Measurements from ENCODE around the gene TSKU.
"Not testable (repeated sequence)": the region's sequence is repeated elsewhere in the genome, so short reads cannot be mapped to it uniquely, and the experiment has no call there.

TSKU gene

DNA sequence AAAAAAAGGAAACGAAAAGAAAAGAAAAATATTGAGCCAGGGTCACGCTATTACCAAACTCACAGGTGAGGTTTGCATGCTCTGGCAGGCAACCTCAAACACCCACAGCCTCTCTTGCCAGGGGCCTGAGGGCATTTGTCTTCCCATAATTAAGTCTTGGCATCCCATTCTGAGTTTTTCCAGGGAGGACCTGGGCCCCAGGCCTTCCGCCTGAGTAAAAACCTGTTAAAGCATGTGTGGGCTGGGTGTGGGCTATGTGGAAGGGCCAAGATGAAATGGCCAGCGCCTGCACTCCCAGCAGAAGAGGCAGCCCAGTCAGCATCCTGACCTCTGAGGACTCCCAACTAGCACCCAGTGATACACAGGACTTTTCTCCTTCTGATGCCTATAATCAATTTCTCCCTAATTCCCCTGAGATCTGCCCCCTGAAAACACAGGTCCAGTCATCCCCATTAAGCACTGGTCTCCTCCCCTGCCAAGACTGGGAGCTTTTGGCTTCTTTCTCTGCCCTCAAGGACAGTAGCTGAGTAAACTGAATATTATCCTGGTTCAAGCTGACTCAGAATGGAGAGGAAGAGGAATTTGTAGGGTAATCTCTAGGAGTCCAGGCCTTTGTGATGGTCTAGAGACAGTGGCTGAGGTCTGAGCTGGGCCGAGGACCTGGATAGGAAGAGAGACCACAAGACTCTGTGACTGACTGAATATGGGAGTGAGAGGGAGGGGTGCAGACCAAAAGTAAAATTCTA lies 42.0 kb downstream of the TSKU start:
- no peak for DNase-seq (ENCODE audit: low read depth, low spot score)

DNA sequence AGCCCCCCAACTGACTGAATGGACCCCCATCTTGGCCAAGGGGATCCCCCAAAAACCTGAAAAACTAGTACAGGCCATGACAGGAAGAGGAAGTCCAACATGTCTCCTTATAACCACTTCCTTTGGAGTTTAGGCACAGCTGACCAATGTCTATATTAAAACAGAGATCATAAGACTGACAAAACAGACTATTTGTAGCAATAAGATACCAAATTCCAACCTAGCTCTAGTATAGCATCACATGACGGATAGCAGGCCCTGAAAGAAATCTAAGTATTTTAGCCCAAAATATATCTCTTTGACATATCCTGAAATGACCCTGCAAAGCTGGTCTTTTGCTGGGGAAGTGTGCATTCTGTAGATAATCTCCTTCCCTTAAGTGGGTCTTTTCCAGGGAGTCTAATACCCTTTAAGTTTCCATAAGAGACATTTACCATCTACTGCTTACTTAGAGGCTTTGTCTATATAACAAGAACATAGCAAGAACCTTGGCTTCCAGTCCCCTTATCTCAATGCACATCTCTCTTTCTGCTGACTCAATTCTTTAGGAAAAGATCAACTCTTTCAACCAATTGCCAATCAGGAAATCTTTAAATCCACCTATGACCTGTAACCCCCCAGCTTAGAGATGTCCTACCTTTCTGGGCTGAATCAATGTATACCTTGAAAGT lies 42.7 kb downstream of the TSKU start:
- no peak for DNase-seq (ENCODE audit: low read depth, low spot score)

DNA sequence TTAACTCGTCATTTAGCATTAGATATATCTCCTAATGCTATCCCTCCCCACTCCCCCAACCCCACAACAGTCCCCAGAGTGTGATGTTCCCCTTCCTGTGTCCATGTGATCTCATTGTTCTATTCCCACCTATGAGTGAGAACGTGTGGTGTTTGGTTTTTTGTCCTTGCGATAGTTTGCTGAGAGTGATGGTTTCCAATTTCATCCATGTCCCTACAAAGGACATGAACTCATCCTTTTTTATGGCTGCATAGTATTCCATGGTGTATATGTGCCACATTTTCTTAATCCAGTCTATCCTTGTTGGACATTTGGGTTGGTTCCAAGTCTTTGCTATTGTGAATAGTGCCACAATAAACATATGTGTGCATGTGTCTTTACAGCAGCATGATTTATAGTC lies 43.4 kb downstream of the TSKU start:
- not testable (repeated sequence) for DNase-seq (ENCODE audit: low read depth, low spot score)

DNA sequence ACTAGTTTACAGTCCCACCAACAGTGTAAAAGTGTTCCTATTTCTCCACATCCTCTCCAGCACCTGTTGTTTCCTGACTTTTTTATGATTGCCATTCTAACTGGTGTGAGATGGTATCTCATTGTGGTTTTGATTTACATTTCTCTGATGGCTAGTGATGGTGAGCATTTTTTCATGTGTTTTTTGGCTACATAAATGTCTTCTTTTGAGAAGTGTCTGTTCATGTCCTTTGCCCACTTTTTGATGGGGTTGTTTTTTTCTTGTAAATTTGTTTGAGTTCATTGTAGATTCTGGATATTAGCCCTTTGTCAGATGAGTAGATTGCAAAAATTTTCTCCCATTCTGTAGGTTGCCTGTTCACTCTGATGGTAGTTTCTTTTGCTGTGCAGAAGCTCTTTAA lies 43.8 kb downstream of the TSKU start:
- not testable (repeated sequence) for DNase-seq (ENCODE audit: low read depth, low spot score)

DNA sequence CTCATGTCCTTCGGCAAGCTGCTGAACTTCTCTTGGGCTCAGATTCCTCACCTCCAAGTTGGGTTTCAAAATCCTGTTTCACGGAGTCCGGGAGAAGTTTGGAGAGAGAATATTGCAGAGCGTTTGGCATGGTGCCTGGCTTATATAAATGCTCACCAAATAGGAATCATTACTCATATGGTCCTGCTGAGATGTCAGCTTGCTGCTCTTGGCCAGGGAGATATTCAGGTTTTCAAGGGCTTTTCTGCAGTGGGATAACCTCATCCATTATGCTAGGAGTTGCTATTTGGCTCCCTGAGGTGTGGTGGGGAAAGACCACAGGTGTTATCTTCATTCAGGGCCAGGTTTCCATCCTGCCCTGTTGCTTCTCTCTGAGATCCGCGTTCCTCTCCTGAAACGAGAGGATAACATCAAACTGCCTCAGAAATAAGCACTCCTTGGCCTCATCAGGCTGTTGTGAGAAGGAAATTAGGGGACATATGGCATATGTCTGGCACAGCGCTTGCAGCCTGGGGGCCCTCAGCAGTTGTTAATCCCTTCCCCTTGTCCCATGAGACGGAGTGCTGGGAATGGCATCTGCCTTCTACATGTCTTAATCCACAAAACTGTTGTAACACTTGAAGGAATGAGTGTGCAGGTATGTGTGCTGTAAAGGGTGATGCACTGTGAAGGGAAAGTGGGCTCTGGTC lies 47.6 kb downstream of the TSKU start:
- peak; percentile 13 for DNase-seq (ENCODE audit: low read depth, low spot score)

DNA sequence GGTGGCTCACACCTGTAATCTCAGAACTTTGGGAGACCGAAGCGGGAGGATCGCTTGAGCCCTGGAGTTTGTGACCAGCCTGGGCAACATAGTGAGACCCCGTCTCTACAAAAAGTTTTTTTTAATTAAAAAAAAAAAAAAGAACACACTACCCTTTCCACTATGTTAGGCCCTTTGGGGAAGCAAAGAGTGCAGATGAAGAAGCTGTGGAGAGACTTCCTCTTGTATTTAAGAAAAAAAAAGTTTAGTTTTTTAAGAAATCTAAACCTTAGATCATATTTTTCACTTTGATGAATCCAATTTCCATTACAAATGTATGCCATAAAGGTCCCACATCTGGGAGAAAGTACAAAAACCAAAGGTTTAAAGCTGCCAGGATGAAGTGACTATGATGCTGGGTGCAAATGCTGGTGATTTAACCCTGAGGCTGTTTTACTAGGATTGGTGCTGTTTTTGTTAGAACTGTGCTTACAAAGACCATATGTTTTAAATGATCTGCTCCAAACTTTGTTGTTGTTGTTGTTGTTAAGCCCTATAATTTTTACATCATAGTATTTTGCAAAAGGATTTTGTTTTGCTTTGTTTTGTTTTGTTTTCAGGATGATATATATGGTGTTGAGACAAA lies 48.6 kb downstream of the TSKU start:
- DNase-seq (ENCODE audit: low read depth, low spot score): no peak

DNA sequence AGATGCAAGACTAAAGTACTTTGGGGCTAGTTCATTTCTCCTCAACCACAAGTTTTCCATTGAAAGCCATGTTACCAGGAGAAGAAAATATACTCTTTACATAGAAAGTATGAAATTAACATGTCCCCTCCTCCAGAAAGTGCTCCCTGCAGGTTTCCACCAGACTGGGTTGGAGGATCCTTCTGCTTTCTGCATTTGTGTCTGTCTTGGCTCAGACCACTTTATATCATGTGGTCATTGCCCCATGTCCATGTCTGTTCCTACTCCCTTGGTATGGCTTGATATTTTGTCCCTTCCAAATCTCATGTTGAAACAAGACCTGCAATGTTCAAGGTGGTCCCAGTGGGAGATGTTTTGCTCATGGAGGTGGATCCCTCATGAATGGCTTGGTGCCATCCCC lies 49.2 kb downstream of the TSKU start:
- DNase-seq (ENCODE audit: low read depth, low spot score): no peak

DNA sequence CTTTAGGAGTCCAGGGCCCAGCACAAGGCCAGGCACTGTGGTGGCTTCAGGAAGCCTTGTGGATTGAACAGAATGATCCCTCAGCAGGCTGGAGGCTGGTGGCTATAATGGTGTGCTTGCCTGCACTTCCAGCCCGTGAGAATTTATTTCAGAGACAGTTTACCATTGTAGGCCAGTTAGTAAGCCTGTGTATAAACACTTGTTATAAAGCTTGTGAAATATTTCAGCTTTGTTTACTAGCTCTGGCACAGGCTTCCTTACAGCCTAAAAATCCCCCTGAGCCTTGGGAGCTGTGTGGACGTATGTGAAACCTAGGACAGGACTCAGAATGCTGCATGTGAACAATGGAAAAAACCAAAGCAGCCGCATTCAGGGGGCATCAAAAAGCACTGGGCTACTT lies 51.0 kb downstream of the TSKU start:
- DNase-seq (ENCODE audit: low read depth, low spot score): no peak

DNA sequence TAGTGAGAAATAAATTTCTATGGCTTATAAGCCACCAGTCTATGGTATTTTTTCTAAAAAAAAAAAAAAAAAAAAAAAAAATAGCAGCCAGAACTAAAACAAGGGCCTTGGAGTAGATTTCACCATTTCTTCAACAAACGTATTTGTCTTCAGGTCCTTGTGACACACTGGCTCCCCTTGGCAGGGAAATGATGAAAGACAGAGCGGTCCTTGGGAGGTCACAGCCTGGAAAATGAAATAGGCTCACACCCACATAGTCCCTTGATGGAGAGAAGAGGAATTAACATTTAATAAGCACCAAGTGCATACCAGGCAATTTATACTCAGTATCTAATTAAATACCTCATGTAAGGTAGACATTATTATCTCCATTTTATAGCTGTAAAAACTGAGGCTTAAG lies 51.9 kb downstream of the TSKU start:
- no peak for DNase-seq (ENCODE audit: low read depth, low spot score)

DNA sequence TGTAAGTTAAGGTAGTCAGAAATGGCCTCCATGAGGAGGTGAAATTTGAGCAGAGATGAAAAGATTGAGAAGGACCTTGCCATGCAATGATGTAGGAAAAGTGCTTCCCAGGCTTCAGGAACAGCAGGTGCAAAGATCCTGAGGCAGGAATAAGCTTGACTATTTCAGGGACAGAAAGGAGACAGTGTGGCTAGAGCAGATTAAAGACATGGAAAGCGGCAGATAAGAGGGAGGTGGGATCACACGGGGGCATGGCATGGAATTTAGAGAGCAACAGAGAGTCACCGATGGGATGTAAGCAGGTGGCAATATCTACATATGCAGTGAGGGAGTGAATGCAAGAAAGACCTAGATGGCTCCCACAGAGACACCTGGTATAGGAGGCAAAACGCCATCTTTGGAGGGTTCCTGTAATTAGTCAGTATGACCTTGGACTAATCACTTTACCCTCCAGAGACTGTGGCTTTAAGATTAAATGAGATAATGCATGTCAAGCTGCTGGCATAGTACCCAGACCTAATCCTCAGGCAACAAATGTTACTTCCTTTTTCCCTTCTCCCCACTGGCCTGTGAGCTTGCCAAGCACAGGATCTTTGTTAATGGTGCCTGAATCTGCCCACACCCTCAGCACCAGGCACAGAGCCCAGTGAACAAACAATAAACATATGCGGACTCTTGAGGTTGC lies 52.9 kb downstream of the TSKU start:
- peak; percentile 57 for DNase-seq (ENCODE audit: low read depth, low spot score)

DNA sequence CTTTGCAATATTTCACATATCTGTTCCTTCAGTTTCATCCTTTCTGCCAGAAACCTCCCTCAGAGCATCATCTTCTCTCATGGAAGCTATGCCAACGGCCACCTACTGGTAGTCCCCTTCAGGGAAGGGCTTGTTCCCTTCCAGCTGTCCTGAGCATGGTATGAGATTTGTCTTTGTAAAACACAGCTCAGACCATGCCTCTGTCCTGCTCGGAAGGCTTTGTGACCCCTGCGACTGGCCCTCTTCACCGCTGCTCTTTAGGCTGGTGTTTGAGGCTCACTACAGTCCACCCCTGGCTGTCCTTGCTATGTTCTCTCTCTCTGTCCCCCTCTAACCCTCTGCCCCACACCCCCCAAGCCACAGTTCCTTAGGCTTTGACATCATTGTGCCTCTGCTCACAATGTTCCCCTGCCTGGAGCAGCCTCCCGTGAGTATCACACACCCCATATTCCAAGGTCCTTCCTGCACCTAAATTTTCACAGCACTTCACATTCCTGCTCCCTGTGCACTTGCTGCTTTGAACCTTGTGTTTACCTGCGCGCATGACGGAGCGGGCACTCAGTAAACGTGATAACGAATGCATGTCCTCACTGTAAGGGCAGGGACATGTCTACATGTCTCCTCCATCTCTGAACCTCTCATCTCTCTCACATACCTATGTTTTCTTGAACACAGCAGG lies 53.6 kb downstream of the TSKU start:
- no peak for DNase-seq (ENCODE audit: low read depth, low spot score)

DNA sequence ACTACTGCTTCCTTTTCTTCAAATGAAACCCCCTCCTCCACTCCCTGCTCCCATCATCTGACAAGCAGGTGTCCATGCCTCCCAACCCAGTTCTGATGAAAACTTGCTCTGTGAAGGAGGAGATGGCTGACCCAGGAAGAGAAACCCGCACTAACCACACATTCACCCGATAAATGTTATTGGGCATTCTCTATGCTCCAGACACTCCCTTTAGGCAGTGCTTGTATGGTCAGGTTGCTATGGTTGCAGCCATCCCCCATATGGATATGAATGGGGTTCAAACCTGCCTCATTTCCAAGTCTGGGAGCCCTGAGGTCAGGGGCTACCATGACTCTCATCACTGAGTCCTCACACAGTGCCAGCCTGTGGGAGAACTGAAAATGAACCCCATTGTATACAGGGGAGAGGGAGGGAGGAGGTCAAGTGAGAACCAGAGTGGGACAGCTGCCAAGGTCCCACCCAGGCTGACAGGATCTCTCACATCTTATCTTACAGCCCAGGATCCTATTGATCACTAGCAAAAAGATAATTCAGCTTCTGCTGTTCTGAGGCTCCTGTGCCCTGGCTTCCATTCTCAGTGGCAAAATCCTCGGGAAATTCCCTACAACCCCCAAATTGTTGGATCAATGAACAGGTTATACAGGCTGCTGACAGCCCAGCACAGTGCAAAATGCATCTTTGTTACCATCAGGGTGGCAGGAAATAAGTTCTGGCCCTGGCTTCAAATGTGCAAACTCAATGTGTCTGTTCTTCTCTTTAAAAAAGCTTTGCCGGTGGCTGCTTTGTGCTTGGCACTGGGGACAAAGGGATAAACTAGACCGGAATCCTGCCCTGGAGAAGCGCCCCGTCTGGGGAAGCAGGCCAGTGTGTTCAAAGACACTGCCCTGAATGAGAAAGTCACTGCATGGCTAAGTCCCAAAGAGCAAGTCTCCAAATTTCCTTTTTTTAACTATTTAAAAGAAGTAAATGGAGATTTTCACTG lies 54.8 kb downstream of the TSKU start:
- no peak for DNase-seq (ENCODE audit: low read depth, low spot score)

DNA sequence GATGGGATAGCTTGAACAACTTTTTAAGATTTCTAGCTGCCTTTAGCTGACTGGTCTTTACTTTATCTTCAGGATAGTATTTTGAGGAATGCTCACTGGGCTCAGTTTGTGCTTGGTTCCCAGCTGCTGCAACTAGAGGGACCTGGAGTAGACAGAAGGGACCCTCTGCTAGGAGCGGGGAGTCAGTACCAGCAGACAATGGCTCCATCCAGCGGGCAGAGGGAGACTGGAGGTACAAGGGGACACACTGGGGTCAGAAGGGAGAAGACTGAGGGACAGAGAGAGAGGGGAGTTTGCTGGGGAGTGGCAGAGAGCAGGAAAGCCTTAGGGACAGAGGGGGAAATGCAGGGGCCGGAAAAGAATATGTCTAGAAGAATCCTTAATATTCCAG lies 55.5 kb downstream of the TSKU start:
- peak; percentile 24 for DNase-seq (ENCODE audit: low read depth, low spot score)

DNA sequence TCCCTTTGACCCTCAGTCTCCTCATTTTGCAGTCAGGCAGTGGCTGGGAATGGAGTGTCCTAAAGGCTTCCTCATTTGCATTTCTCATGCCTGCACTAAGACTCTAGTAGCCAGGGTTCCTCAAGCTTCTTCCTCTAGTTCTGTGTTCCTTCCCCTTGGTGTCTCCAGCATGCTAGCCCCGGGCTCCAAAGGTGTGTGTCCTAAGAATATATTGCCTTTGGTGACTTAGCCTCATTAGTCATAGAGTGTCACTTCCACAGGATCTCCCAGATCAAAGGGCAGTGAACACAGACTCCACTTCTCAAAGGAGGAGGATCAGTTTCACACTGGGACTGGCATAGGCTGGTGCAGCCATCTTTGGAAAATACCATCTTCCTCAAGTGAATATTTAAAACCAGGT lies 56.2 kb downstream of the TSKU start:
- DNase-seq (ENCODE audit: low read depth, low spot score): no peak

DNA sequence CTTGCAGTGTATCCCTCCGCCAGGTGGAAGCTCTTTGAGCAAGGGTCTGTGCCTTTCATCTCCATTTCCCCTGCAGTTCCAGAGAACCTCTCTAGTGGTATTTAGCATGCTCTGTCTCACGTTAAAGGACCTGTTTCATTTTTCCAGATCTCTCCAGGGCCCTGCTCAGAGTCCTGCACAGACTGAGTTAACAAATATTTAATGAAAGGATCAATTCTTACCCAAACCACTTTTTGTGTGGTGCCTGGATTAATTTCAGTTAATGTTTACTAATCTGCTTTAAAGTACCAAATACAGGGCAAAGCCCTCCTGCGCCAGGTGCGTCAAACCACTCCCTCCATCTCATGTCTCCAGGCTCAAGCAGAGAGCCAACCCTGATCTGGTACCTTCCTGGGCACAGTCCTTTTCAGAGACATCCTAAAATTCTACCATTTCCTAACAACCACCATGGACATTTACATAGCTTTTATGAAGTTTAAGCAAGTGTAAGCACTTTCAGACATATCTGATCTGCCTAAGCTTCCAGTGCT lies 58.8 kb downstream of the TSKU start:
- DNase-seq (ENCODE audit: low read depth, low spot score): no peak

DNA sequence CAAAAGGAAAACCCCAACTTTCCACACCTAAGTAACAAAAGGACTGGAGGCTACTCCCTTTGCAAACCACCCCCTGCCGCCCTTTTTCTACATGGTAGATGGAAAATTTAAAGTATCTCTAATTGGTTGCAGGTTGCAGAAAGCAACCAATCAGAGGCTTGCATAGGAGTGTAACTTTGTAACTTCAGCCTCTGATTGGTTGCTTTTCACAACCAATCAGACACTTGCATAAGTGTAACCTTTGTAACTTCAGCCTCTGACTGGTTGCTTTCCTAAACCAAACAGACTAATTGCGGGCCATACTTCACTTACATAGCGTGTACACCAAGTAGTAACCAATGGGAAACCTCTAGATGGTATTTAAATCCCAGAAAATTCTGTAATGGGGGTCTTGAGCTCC lies 60.8 kb downstream of the TSKU start:
- no peak for DNase-seq (ENCODE audit: low read depth, low spot score)

DNA sequence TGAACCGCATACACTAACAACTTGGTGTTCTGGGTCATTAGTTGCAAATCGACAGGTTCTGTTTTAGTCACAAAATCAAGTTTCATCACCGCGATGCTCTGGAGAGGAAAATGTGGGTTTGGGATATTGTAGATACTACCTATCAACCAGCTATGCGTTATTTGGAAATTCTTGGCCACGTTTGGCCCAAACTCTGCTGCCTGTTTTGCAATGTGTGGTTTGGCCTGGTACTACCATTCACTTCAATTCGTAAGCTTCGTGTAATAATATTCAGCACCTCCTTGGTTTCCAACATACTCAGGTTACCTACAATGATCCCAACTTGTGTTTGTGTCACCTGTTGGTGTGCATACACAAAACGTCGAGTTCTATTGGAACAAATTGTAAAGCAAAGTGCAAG lies 61.4 kb downstream of the TSKU start:
- DNase-seq (ENCODE audit: low read depth, low spot score): no peak

DNA sequence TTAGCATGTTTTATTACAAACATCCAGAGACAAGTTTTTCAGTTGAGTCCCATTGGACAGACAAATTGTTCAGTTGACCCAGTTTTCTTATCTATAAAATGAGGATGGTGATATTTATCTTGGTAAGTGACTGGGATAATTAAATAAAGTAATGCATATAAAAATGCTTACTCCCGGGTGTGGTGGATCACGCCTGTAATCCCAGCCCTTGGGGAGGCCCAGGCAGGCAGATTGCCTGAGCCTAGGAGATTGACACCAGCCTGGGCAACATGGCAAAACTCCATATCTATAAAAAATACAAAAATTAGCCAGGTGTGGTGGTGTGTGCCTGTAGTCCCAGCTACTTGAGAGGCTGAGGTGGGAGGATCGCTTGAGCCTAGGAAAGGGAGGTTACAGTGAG lies 61.9 kb downstream of the TSKU start:
- DNase-seq (ENCODE audit: low read depth, low spot score): no peak

DNA sequence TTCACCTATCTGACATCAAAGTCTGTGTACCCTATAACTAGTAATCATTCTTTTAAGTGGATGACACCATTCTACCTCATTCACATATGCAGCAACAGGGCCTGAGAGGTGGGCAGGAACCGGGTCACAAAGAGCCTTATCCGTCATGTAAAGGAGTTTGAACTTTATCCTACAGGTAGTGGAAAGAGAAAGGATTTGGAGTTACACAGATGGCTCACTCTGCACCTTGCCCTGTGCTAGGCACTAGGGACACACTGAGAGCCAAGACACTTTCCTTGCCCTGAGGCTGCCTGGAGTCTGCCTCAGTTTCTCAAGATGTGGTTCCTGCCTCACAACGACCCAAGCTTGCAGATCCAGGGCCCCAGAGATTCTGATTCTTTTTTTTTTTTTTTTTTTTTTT lies 63.3 kb downstream of the TSKU start:
- DNase-seq (ENCODE audit: low read depth, low spot score): no peak
